Loucy (cell line): ENCODE data around the gene MOV10L1.

Experiments
- H2AFZ ChIP-seq: fragments of 200-600 bp; sonication (generic); 2 replicates; pipeline ENCODE4 v1.6.0; 2016; ENCODE audit warnings: antibody characterized with exemption, mild to moderate bottlenecking, low read length, moderate library complexity
- H3F3A ChIP-seq: fragments of 200-600 bp; 2 replicates; pipeline ENCODE4 v1.6.0; 2016; ENCODE audit warnings: antibody characterized with exemption, low read depth, mild to moderate bottlenecking
- H3K27me3 ChIP-seq: fragments of 200-600 bp; sonication (generic); 2 replicates; pipeline ENCODE4 v1.6.1; 2014; ENCODE audit warnings: low read length, mild to moderate bottlenecking; ENCODE audit not compliant: insufficient read depth, poor library complexity, severe bottlenecking
- H3K36me3 ChIP-seq: fragments of 200-600 bp; sonication (generic); 2 replicates; pipeline ENCODE4 v1.6.1; 2016; ENCODE audit warnings: low read length; ENCODE audit not compliant: insufficient read depth
- H3K4me1 ChIP-seq: fragments of 200-600 bp; sonication (generic); 2 replicates; pipeline ENCODE4 v1.5.1; 2014; ENCODE audit warnings: low read length, mild to moderate bottlenecking; ENCODE audit not compliant: insufficient read depth, poor library complexity, severe bottlenecking
- H3K4me2 ChIP-seq: fragments of 200-600 bp; sonication (generic); 2 replicates; pipeline ENCODE4 v1.6.0; 2014; ENCODE audit warnings: antibody characterized with exemption, low read length, low read depth, mild to moderate bottlenecking; ENCODE audit not compliant: poor library complexity, severe bottlenecking
- H3K4me3 ChIP-seq: fragments of 200-600 bp; sonication (generic); 2 replicates; pipeline ENCODE4 v1.5.1; 2014; ENCODE audit warnings: low read length, mild to moderate bottlenecking, mixed read lengths; ENCODE audit not compliant: poor library complexity, severe bottlenecking
- H3K79me2 ChIP-seq: fragments of 200-600 bp; sonication (generic); 2 replicates; pipeline ENCODE4 v1.6.1; 2014; ENCODE audit warnings: low read length; ENCODE audit not compliant: insufficient read depth
- H3K9ac ChIP-seq: fragments of 200-600 bp; sonication (generic); 2 replicates; pipeline ENCODE4 v1.6.0; 2014; ENCODE audit warnings: mild to moderate bottlenecking, low read depth, low read length, moderate library complexity; ENCODE audit not compliant: poor library complexity, severe bottlenecking
- H3K9me2 ChIP-seq: fragments of 200-600 bp; sonication (generic); replicated peaks from 2 replicates; pipeline ENCODE4 v1.6.1; 2016; ENCODE audit warnings: low read depth, low read length, mixed read lengths
- H3K9me3 ChIP-seq: fragments of 200-600 bp; sonication (generic); 2 replicates; pipeline ENCODE4 v1.6.1; 2014; ENCODE audit warnings: mild to moderate bottlenecking, antibody characterized with exemption, low read length, low read depth; ENCODE audit not compliant: insufficient read depth
- H4K20me1 ChIP-seq: fragments of 200-600 bp; sonication (generic); 2 replicates; pipeline ENCODE4 v1.6.0; 2014; ENCODE audit warnings: antibody characterized with exemption, low read length, mild to moderate bottlenecking; ENCODE audit not compliant: insufficient read depth, poor library complexity, severe bottlenecking
- CTCF ChIP-seq: fragments of 200-600 bp; sonication (generic); conservative IDR thresholded peaks from 2 replicates; pipeline ENCODE4 v1.5.1; 2014; ENCODE audit warnings: mild to moderate bottlenecking, antibody characterized with exemption, low read length
- EZH2phosphoT487 ChIP-seq: fragments of 200-600 bp; IDR thresholded peaks from 2 replicates; pipeline ENCODE4 v1.6.1; 2018; ENCODE audit warnings: antibody characterized with exemption, mild to moderate bottlenecking, moderate library complexity, borderline replicate concordance

Gene MOV10L1

DNA sequence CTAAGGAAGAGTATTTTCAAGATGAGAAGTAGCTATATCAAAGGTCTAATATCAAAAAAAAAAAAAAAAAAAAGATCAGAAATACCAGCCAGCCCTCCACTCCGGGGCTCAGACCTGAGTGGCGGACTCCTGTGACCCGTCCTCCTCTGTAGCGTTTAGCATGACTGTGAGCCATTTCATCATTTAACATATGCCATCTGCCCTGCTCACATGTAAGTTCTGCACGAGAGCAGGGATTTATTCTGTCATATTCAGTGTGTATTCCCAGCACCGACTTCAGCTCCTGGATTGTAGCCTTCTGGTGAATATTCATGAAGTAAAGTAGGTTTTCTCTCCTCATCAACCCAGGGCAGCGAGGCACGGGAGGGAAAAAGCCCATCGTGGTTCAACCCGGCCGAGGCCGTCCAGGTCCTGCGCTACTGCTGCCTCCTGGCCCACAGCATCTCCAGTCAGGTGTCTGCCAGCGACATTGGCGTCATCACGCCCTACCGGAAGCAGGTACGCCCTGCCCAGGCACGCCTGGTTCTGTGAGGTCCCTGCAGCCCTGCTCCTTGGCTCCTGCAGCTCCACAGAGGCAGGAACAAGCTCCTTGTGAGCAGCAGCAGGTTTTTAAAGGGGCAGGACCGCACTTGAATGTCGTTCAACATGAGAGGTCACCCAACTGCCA lies 68.0 kb downstream of the MOV10L1 start:
- no peak for TF ChIP-seq CTCF
- TF ChIP-seq EZH2phosphoT487, result no peak
- H3K4me3 ChIP-seq, result no peak overlapping the region
- no peak overlapping the region for H3K4me2 ChIP-seq

DNA sequence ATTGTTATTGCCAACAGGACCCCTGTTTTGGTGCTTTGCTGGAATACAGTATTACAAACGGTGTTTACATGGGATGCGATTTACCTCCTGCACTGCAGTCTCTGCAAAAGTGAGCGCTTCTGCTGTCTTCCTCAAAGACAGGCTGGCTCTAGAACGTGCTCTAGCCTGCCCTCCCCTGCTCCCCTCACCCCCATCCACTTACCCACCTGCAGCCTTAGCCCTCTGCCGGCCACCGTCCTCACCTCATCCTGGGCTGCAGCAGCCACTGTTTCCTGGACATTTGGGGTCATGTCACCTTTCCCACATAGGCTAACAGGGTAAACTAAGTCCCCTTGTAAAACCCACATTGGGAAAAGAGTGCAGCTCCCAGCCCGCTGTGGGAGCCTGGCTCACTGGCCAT lies 71.1 kb downstream of the MOV10L1 start:
- no peaks in the 10 kb centered on the region for H3K4me1 ChIP-seq
- no peaks in the 10 kb centered on the region for H3F3A ChIP-seq
- TF ChIP-seq CTCF (no peak), EZH2phosphoT487 (no peak)
- no peak overlapping the region for H3K4me3 ChIP-seq
- no peaks in the 10 kb centered on the region for H4K20me1 ChIP-seq
- no peak overlapping the region for H3K4me2 ChIP-seq
- no peak overlapping the region for H3K9ac ChIP-seq
- no peaks in the 10 kb centered on the region for H3K27me3 ChIP-seq
- H2AFZ ChIP-seq, result no peak overlapping the region
- H3K9me3 ChIP-seq, result no peaks in the 10 kb centered on the region
- no peaks in the 10 kb centered on the region for H3K36me3 ChIP-seq
- no peaks in the 10 kb centered on the region for H3K9me2 ChIP-seq
- no peaks in the 10 kb centered on the region for H3K79me2 ChIP-seq

More for the DNA sequence above, 68.0 kb downstream of the MOV10L1 start:
- H3K9ac ChIP-seq, result no peak overlapping the region
- no peaks in the 10 kb centered on the region for H3K36me3 ChIP-seq
- H3K79me2 ChIP-seq, result no peaks in the 10 kb centered on the region
- H4K20me1 ChIP-seq, result no peaks in the 10 kb centered on the region
- H3K9me3 ChIP-seq, result no peaks in the 10 kb centered on the region
- H3K4me1 ChIP-seq, result no peaks in the 10 kb centered on the region
- no peaks in the 10 kb centered on the region for H3K9me2 ChIP-seq
- no peaks in the 10 kb centered on the region for H3F3A ChIP-seq
- H2AFZ ChIP-seq, result no peak overlapping the region
- no peaks in the 10 kb centered on the region for H3K27me3 ChIP-seq

DNA sequence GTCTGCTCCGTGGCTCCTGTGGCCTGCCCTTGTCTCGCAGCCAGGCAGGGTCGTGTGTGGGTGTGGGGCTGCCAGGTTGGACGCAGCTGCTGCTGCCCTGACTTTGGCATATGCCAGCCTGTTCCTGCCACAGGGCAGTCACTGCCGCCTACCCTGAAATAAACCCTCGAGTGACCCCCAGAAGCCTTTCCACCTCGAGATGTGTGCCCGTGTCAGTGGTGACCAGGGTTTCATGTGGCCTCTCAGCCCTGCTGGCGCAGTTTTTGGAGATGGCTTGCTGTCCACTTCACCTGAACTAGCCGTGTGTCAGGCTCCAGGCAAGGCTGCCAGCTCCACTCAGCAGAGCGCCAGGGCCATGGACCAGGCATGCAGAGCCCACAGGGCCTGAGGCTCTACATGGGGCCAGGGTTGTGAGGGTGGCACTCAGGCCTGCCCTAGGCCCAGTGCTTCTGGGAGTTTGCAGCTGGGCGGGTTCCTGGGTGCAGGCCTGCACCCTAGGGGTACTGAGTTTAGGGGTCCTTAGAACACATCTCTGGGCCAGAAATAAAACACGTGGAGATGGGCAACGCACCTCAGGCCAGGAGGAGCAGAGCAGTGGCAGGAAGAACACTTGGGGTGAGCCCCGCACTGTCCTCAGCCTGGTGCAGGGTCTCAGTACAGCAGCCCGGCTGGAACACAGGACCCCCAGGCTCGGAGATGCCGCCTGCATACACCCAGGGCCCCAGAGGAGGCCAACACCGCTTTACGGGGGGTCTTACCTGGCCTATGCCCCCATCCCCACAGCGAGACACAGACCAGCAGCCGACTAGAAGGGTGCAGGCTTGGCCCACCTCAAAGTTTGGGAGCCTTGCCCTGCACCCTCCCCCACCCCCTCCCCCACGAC lies 71.9 kb downstream of the MOV10L1 start:
- H3K27me3 ChIP-seq, result no peaks in the 10 kb centered on the region
- H3K9me3 ChIP-seq, result no peaks in the 10 kb centered on the region
- no peak overlapping the region for H3K4me2 ChIP-seq
- no peaks in the 10 kb centered on the region for H4K20me1 ChIP-seq
- H3K9ac ChIP-seq, result no peak overlapping the region
- no peaks in the 10 kb centered on the region for H3K36me3 ChIP-seq
- no peaks in the 10 kb centered on the region for H3K9me2 ChIP-seq
- no peaks in the 10 kb centered on the region for H3F3A ChIP-seq
- H2AFZ ChIP-seq, result no peak overlapping the region
- TF ChIP-seq EZH2phosphoT487, result no peak
- TF ChIP-seq CTCF, result no peak
- no peak overlapping the region for H3K4me3 ChIP-seq
- no peaks in the 10 kb centered on the region for H3K4me1 ChIP-seq
- H3K79me2 ChIP-seq, result no peaks in the 10 kb centered on the region
